ENCODE results near the gene KDM4B.
A peak's percentile ranks its signal among the peaks of the same experiment; 100 is the strongest.

KDM4B gene

GRCh38 chr19:5112175-5112574 is 143.3 kb downstream of the KDM4B start:
- no peak for DNase-seq

- no peak for DNase-seq
Observed at GRCh38 chr19:5112681-5113575, 144.0 kb downstream of the KDM4B start.

GRCh38 chr19:5113633-5114586 is 145.0 kb downstream of the KDM4B start:
- no peak for DNase-seq

GRCh38 chr19:5114727-5115126 is 145.8 kb downstream of the KDM4B start:
- no peak for DNase-seq

- DNase-seq, result no peak
Observed at GRCh38 chr19:5115351-5115750, 146.4 kb downstream of the KDM4B start.

GRCh38 chr19:5115771-5116202 is 146.9 kb downstream of the KDM4B start:
- no peak for DNase-seq

GRCh38 chr19:5116292-5116691 is 147.4 kb downstream of the KDM4B start:
- no peak for DNase-seq

- DNase-seq, result no peak
Observed at GRCh38 chr19:5117421-5117820, 148.5 kb downstream of the KDM4B start.

- DNase-seq, result no peak
Observed at GRCh38 chr19:5118026-5118425, 149.1 kb downstream of the KDM4B start.

- DNase-seq, result no peak
Observed at GRCh38 chr19:5119297-5119998, 150.5 kb downstream of the KDM4B start.

GRCh38 chr19:5120321-5120720 is 151.4 kb downstream of the KDM4B start:
- no peak for DNase-seq

GRCh38 chr19:5120833-5121232 is 151.9 kb downstream of the KDM4B start:
- DNase-seq, result no peak

- DNase-seq, result no peak
Observed at GRCh38 chr19:5121266-5122120, 152.6 kb downstream of the KDM4B start.

- peak; percentile 57 for DNase-seq
Observed at GRCh38 chr19:5122121-5122400, 153.1 kb downstream of the KDM4B start.

- no peak for DNase-seq
Observed at GRCh38 chr19:5122671-5123409, 153.9 kb downstream of the KDM4B start.

- DNase-seq, result no peak
Observed at GRCh38 chr19:5123646-5124045, 154.7 kb downstream of the KDM4B start.

- DNase-seq, result no peak
Observed at GRCh38 chr19:5124111-5124855, 155.4 kb downstream of the KDM4B start.

- no peak for DNase-seq
Observed at GRCh38 chr19:5125376-5125775, 156.5 kb downstream of the KDM4B start.

- DNase-seq, result no peak
Observed at GRCh38 chr19:5125797-5126497, 157.0 kb downstream of the KDM4B start.
